CD14-positive monocyte (primary cell): ENCODE results near the gene NFYB. TPM values are rescaled to one million over a fixed set of nuclear protein-coding genes. Genes with fewer than 3 reads are reported as not detected.

Experiments used
- DNase-seq, 3 donors: peaks; one replicate each; pipeline ENCODE4 v3.0.0-alpha.2; 2011 to 2022
- H2AFZ ChIP-seq: 2 replicates; pipeline ENCODE4 v1.6.0; 2012; ENCODE audit warnings: mild to moderate bottlenecking, low read depth, low read length, inconsistent platforms; ENCODE audit not compliant: insufficient read depth, poor library complexity, severe bottlenecking
- H3K27ac ChIP-seq, 2 donors: 1 replicate in 1 of 2; 2 replicates in 1 of 2; pipeline ENCODE4 v1.5.1; 2012 to 2013; ENCODE audit warnings: low read length in 2 of 2, control low read depth in 1 of 2, inconsistent platforms in 1 of 2, low read depth in 1 of 2, mild to moderate bottlenecking in 1 of 2
- H3K27me3 ChIP-seq, 2 donors: one replicate each; pipeline versions ENCODE4 v1.6.0 to v1.6.1; 2011 to 2013; ENCODE audit warnings: low read length in 2 of 2; ENCODE audit not compliant: control insufficient read depth in 2 of 2, insufficient read depth in 2 of 2
- H3K36me3 ChIP-seq, 2 donors: replicated peaks in 1 of 2; 1 replicate in 1 of 2; 2 replicates in 1 of 2; pipeline versions ENCODE4 v1.5.1 to v1.6.1; 2012 to 2013; ENCODE audit warnings: low read length in 2 of 2, control low read depth in 1 of 2, inconsistent platforms in 1 of 2, mild to moderate bottlenecking in 1 of 2; ENCODE audit not compliant: insufficient read depth in 2 of 2, control insufficient read depth in 1 of 2
- H3K4me1 ChIP-seq, 2 donors: 1 replicate in 1 of 2; 2 replicates in 1 of 2; pipeline versions ENCODE4 v1.5.1 to v1.6.1; 2012 to 2013; ENCODE audit warnings: low read length in 2 of 2, control low read depth in 1 of 2, inconsistent platforms in 1 of 2, mild to moderate bottlenecking in 1 of 2, moderate library complexity in 1 of 2; ENCODE audit not compliant: insufficient read depth in 2 of 2, control insufficient read depth in 1 of 2
- H3K4me2 ChIP-seq: replicated peaks from 2 replicates; pipeline ENCODE3; 2012; ENCODE audit warnings: low read length, moderate library complexity, mild to moderate bottlenecking; ENCODE audit not compliant: poor library complexity, severe bottlenecking; ENCODE audit errors: extremely low read depth
- H3K4me3 ChIP-seq, 3 experiments: fragments of 200-600 bp in 1 of 3; sonication (generic) in 1 of 3; replicated peaks in 1 of 3; 1 replicate in 2 of 3; 2 replicates in 1 of 3; pipeline ENCODE4 v1.5.1; 2011 to 2013; ENCODE audit warnings: low read length in 3 of 3, mild to moderate bottlenecking in 3 of 3, control low read depth in 2 of 3, low read depth in 2 of 3, inconsistent platforms in 1 of 3, moderate library complexity in 1 of 3
- H3K79me2 ChIP-seq: 2 replicates; pipeline ENCODE4 v1.6.0; 2012; ENCODE audit warnings: mild to moderate bottlenecking, control low read depth, inconsistent platforms, low read length, moderate library complexity; ENCODE audit not compliant: insufficient read depth
- H3K9ac ChIP-seq: 2 replicates; pipeline ENCODE4 v1.6.0; 2017; ENCODE audit warnings: low read length, mild to moderate bottlenecking; ENCODE audit not compliant: insufficient read depth, poor library complexity, severe bottlenecking
- H3K9me3 ChIP-seq, 2 donors: replicated peaks in 1 of 2; 1 replicate in 1 of 2; 2 replicates in 1 of 2; pipeline versions ENCODE4 v1.5.1 to v1.6.1; 2012 to 2013; ENCODE audit warnings: low read length in 2 of 2, control low read depth in 1 of 2; ENCODE audit not compliant: control insufficient read depth in 1 of 2, insufficient read depth in 1 of 2
- H4K20me1 ChIP-seq: 2 replicates; pipeline ENCODE4 v1.6.0; 2012; ENCODE audit warnings: mild to moderate bottlenecking, low read length, control low read depth, moderate library complexity; ENCODE audit not compliant: insufficient read depth
- H3K27ac Mint-ChIP-seq, 7 donors: one replicate each; pipeline ENCODE4 v1.8.0; 2020; ENCODE audit warnings: mild to moderate bottlenecking in 7 of 7, mixed read lengths in 7 of 7, moderate library complexity in 6 of 7, inconsistent platforms in 2 of 7
- H3K27me3 Mint-ChIP-seq, 3 donors: one replicate each; pipeline ENCODE4 v1.8.0; 2021 to 2022; ENCODE audit warnings: low read depth in 3 of 3, mild to moderate bottlenecking in 3 of 3, mixed read lengths in 3 of 3, moderate library complexity in 3 of 3, inconsistent platforms in 1 of 3
- H3K36me3 Mint-ChIP-seq, 2 donors: one replicate each; pipeline ENCODE4 v1.8.0; 2020; ENCODE audit warnings: mixed read lengths in 2 of 2, inconsistent platforms in 1 of 2, mild to moderate bottlenecking in 1 of 2
- H3K4me1 Mint-ChIP-seq: one replicate; pipeline ENCODE4 v1.8.0; 2020; ENCODE audit warnings: mild to moderate bottlenecking, mixed read lengths
- H3K4me3 Mint-ChIP-seq, 2 donors: one replicate each; pipeline ENCODE4 v1.8.0; 2020; ENCODE audit warnings: mild to moderate bottlenecking in 2 of 2, mixed read lengths in 2 of 2, moderate library complexity in 1 of 2
- H3K9me3 Mint-ChIP-seq, 7 donors: one replicate each; pipeline ENCODE4 v1.8.0; 2020 to 2022; ENCODE audit warnings: mixed read lengths in 7 of 7, mild to moderate bottlenecking in 6 of 7, moderate library complexity in 6 of 7, inconsistent platforms in 2 of 7
- CTCF ChIP-seq: fragments of 200-600 bp; IDR thresholded peaks from one replicate; pipeline ENCODE4 v1.8.0; 2022; ENCODE audit warnings: antibody characterized with exemption, mild to moderate bottlenecking
- WGBS: methylation state at CpG from one replicate; pipeline ENCODE4 v1.1.5; 2013; ENCODE audit warnings: missing lambda C conversion rate; ENCODE audit not compliant: insufficient coverage; 5-methylcytosine and 5-hydroxymethylcytosine counted together
- intact Hi-C, 2 donors: fragments of 100-400 bp; cut with micrococcal nuclease; formaldehyde crosslinking; loops; one replicate each; pipeline versions ENCODE4 v1.15.0 to v1.15.1; 2023
- polyA plus RNA-seq, 3 donors: library from polyadenylated mRNA; depleted of rRNA in 1 of 3; unstranded in 2 of 3; stranded (reverse) in 1 of 3; fragments of 300-500 nt in 2 of 3; fragments of >200 nt in 1 of 3; fragmentation: Illumina TruSeq in 2 of 3; gene quantifications; 1 replicate in 2 of 3; 2 replicates in 1 of 3; pipeline ENCODE4 v1.2.3, GENCODE V29; 2012 to 2021

Gene NFYB
- polyA plus RNA-seq, 3 donors = 11.6 to 14.6 (median 12.3) TPM

- Histone ChIP-seq H3K36me3 (peaks cover 25 to 59% of the 10 kb centered on the region in 2 donors), H3K79me2 (no peaks in the 10 kb centered on the region), H3K27ac (no peak overlapping the region), H4K20me1 (peaks cover 3% of the 10 kb centered on the region), H3K4me2 (no peak overlapping the region), H2AFZ (no peak overlapping the region), H3K9ac (no peak overlapping the region), H3K4me1 (no peaks in the 10 kb centered on the region), H3K4me3 (no peak overlapping the region), H3K9me3 (no peaks in the 10 kb centered on the region), H3K27me3 (no peaks in the 10 kb centered on the region)
- Mint-ChIP-seq H3K9me3 (no peaks in the 10 kb centered on the region), H3K27ac (no peak overlapping the region), H3K4me1 (peaks cover 10% of the 10 kb centered on the region), H3K36me3 (peaks cover 31 to 42% of the 10 kb centered on the region in 2 donors), H3K27me3 (no peaks in the 10 kb centered on the region), H3K4me3 (no peak overlapping the region)
- DNase-seq = no peak
- intact Hi-C loops = loop anchor here in 1 of 2 donors (5.0 to 10.0 kb wide), 2 partner anchors 43 to 221 kb away; partner anchors contain the start of gene HCFC2
- TF ChIP-seq CTCF = no peak
Observed at GRCh38 chr12:104105461-104105860, 32.5 kb downstream of the NFYB start.

- Mint-ChIP-seq H3K27ac (no peak overlapping the region), H3K27me3 (no peaks in the 10 kb centered on the region), H3K4me3 (no peak overlapping the region), H3K36me3 (peaks cover 69 to 84% of the 10 kb centered on the region in 2 donors), H3K9me3 (no peaks in the 10 kb centered on the region), H3K4me1 (no peaks in the 10 kb centered on the region)
- no peaks in the 10 kb centered on the region for H3K4me1 ChIP-seq
- H3K36me3 ChIP-seq = peaks cover 91 to 99% of the 10 kb centered on the region in 2 donors
- no peaks in the 10 kb centered on the region for H3K79me2 ChIP-seq
- H2AFZ ChIP-seq = no peak overlapping the region
- DNase-seq = no peak
- no peaks in the 10 kb centered on the region for H3K9me3 ChIP-seq
- no CpG with 5 or more reads among the region's 2 CpGs for WGBS
- H3K4me3 ChIP-seq = no peak overlapping the region
- H4K20me1 ChIP-seq = no peaks in the 10 kb centered on the region
- no peaks in the 10 kb centered on the region for H3K27me3 ChIP-seq
- intact Hi-C loops = no loop called here
- H3K27ac ChIP-seq = no peak overlapping the region
- H3K9ac ChIP-seq = no peak overlapping the region
- no peak for TF ChIP-seq CTCF
- no peak overlapping the region for H3K4me2 ChIP-seq
Observed at GRCh38 chr12:104097954-104098353, 40.1 kb downstream of the NFYB start.
